ENCODE measurements around the gene PRKCA.

GRCh38 chr17:66379544-66379943, 77.1 kb downstream of the PRKCA start:
- TF ChIP-seq, protein P1, sequence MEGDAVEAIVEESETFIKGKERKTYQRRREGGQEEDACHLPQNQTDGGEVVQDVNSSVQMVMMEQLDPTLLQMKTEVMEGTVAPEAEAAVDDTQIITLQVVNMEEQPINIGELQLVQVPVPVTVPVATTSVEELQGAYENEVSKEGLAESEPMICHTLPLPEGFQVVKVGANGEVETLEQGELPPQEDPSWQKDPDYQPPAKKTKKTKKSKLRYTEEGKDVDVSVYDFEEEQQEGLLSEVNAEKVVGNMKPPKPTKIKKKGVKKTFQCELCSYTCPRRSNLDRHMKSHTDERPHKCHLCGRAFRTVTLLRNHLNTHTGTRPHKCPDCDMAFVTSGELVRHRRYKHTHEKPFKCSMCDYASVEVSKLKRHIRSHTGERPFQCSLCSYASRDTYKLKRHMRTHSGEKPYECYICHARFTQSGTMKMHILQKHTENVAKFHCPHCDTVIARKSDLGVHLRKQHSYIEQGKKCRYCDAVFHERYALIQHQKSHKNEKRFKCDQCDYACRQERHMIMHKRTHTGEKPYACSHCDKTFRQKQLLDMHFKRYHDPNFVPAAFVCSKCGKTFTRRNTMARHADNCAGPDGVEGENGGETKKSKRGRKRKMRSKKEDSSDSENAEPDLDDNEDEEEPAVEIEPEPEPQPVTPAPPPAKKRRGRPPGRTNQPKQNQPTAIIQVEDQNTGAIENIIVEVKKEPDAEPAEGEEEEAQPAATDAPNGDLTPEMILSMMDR (conservative IDR thresholded peaks at IDR 0.05; ENCODE audit: low read length) = no peak
- TF ChIP-seq EZH2phosphoT487 (IDR thresholded peaks at IDR 0.05; ENCODE audit: borderline replicate concordance) = no peak
